ENCODE data around the gene MYNN.

DNA sequence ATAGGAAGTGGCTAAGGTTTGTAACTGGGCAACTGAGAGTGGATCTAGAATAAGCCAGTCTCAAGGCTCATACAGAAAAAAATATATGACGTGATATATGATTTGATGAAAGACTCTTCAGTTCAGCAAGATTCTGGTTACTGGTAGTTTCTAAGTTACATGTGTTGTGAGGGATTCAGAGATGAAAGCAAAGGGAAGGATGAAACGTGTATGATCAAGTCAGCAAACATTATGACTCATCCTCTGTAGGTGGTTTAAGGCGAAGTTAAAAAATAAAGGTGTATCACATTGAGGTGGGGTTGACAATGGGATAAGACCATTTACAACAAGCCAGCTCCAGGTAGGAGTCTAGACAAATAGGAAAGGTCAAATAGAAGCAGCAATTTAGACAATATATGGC, 24.5 kb upstream of the MYNN start:
- TF ChIP-seq TCF7L2 (IDR thresholded peaks at IDR 0.05; ENCODE audit: borderline replicate concordance, extremely low read depth, insufficient read depth, insufficient read length) (peak; percentile 37), POLR2A (IDR thresholded peaks at IDR 0.05; ENCODE audit: borderline replicate concordance, extremely low read depth, insufficient read depth, insufficient read length) (no peak), EZH2 (IDR thresholded peaks at IDR 0.05) (no peak), RAD21 (IDR thresholded peaks at IDR 0.05; ENCODE audit: low read depth) (no peak), SP1 (IDR thresholded peaks at IDR 0.05; ENCODE audit: low read depth) (no peak), POLR2AphosphoS5 (IDR thresholded peaks at IDR 0.05; ENCODE audit: low read depth, low read length) (no peak), SIN3A (IDR thresholded peaks at IDR 0.05; ENCODE audit: low read depth) (no peak), EZH2phosphoT487 (IDR thresholded peaks at IDR 0.05; ENCODE audit: borderline replicate concordance) (no peak), ZNF274 (IDR thresholded peaks at IDR 0.05; ENCODE audit: low read depth, low read length) (no peak), CEBPB (IDR thresholded peaks at IDR 0.05; ENCODE audit: low read depth) (no peak)
- TF ChIP-seq, protein P1, sequence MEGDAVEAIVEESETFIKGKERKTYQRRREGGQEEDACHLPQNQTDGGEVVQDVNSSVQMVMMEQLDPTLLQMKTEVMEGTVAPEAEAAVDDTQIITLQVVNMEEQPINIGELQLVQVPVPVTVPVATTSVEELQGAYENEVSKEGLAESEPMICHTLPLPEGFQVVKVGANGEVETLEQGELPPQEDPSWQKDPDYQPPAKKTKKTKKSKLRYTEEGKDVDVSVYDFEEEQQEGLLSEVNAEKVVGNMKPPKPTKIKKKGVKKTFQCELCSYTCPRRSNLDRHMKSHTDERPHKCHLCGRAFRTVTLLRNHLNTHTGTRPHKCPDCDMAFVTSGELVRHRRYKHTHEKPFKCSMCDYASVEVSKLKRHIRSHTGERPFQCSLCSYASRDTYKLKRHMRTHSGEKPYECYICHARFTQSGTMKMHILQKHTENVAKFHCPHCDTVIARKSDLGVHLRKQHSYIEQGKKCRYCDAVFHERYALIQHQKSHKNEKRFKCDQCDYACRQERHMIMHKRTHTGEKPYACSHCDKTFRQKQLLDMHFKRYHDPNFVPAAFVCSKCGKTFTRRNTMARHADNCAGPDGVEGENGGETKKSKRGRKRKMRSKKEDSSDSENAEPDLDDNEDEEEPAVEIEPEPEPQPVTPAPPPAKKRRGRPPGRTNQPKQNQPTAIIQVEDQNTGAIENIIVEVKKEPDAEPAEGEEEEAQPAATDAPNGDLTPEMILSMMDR (IDR thresholded peaks at IDR 0.05 in 2 of 3, conservative IDR thresholded peaks at IDR 0.05 in 1 of 3; ENCODE audit: borderline replicate concordance in 1 of 3, insufficient read depth in 1 of 3, low read depth in 2 of 3, low read length in 2 of 3), result no peak
- TF ChIP-seq, protein P2, sequence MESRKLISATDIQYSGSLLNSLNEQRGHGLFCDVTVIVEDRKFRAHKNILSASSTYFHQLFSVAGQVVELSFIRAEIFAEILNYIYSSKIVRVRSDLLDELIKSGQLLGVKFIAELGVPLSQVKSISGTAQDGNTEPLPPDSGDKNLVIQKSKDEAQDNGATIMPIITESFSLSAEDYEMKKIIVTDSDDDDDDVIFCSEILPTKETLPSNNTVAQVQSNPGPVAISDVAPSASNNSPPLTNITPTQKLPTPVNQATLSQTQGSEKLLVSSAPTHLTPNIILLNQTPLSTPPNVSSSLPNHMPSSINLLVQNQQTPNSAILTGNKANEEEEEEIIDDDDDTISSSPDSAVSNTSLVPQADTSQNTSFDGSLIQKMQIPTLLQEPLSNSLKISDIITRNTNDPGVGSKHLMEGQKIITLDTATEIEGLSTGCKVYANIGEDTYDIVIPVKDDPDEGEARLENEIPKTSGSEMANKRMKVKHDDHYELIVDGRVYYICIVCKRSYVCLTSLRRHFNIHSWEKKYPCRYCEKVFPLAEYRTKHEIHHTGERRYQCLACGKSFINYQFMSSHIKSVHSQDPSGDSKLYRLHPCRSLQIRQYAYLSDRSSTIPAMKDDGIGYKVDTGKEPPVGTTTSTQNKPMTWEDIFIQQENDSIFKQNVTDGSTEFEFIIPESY (IDR thresholded peaks at IDR 0.05; ENCODE audit: extremely low read depth, insufficient replicate concordance, low read length), result no peak
- TF ChIP-seq, protein P3, sequence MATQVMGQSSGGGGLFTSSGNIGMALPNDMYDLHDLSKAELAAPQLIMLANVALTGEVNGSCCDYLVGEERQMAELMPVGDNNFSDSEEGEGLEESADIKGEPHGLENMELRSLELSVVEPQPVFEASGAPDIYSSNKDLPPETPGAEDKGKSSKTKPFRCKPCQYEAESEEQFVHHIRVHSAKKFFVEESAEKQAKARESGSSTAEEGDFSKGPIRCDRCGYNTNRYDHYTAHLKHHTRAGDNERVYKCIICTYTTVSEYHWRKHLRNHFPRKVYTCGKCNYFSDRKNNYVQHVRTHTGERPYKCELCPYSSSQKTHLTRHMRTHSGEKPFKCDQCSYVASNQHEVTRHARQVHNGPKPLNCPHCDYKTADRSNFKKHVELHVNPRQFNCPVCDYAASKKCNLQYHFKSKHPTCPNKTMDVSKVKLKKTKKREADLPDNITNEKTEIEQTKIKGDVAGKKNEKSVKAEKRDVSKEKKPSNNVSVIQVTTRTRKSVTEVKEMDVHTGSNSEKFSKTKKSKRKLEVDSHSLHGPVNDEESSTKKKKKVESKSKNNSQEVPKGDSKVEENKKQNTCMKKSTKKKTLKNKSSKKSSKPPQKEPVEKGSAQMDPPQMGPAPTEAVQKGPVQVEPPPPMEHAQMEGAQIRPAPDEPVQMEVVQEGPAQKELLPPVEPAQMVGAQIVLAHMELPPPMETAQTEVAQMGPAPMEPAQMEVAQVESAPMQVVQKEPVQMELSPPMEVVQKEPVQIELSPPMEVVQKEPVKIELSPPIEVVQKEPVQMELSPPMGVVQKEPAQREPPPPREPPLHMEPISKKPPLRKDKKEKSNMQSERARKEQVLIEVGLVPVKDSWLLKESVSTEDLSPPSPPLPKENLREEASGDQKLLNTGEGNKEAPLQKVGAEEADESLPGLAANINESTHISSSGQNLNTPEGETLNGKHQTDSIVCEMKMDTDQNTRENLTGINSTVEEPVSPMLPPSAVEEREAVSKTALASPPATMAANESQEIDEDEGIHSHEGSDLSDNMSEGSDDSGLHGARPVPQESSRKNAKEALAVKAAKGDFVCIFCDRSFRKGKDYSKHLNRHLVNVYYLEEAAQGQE (IDR thresholded peaks at IDR 0.05; ENCODE audit: low read depth), result no peak
